Coronary artery (tissue), 2 donors: Measurements from ENCODE around the gene GASK1A.

Source experiments
- DNase-seq: peaks from one replicate; pipeline ENCODE4 v3.0.0-alpha.2; 2017; ENCODE audit warnings: low spot score
- H3K27ac ChIP-seq, 2 donors: fragments of 200-600 bp; sonication (generic); one replicate each; pipeline ENCODE4 v1.5.1; 2016 to 2019
- H3K4me3 ChIP-seq: fragments of 200-600 bp; sonication (generic); 2 replicates; pipeline ENCODE4 v1.5.1; 2016; ENCODE audit warnings: mild to moderate bottlenecking, moderate library complexity
- TF ChIP-seq, protein P1 (sequence below): fragments of 200-600 bp; sonication (generic); IDR thresholded peaks from one replicate; pipeline ENCODE4 v1.5.1; 2019; ENCODE audit warnings: antibody characterized with exemption

The GASK1A gene

GRCh38 chr3:42980909-42981308 is 1.8 kb downstream of the GASK1A start:
- Histone ChIP-seq H3K4me3 (peak overlapping the region; percentile 89), H3K27ac (peak overlapping the region in 1 of 2 donors; percentile 25)
- DNase-seq: no peak
- TF ChIP-seq, protein P1, sequence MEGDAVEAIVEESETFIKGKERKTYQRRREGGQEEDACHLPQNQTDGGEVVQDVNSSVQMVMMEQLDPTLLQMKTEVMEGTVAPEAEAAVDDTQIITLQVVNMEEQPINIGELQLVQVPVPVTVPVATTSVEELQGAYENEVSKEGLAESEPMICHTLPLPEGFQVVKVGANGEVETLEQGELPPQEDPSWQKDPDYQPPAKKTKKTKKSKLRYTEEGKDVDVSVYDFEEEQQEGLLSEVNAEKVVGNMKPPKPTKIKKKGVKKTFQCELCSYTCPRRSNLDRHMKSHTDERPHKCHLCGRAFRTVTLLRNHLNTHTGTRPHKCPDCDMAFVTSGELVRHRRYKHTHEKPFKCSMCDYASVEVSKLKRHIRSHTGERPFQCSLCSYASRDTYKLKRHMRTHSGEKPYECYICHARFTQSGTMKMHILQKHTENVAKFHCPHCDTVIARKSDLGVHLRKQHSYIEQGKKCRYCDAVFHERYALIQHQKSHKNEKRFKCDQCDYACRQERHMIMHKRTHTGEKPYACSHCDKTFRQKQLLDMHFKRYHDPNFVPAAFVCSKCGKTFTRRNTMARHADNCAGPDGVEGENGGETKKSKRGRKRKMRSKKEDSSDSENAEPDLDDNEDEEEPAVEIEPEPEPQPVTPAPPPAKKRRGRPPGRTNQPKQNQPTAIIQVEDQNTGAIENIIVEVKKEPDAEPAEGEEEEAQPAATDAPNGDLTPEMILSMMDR: no peak

DNA sequence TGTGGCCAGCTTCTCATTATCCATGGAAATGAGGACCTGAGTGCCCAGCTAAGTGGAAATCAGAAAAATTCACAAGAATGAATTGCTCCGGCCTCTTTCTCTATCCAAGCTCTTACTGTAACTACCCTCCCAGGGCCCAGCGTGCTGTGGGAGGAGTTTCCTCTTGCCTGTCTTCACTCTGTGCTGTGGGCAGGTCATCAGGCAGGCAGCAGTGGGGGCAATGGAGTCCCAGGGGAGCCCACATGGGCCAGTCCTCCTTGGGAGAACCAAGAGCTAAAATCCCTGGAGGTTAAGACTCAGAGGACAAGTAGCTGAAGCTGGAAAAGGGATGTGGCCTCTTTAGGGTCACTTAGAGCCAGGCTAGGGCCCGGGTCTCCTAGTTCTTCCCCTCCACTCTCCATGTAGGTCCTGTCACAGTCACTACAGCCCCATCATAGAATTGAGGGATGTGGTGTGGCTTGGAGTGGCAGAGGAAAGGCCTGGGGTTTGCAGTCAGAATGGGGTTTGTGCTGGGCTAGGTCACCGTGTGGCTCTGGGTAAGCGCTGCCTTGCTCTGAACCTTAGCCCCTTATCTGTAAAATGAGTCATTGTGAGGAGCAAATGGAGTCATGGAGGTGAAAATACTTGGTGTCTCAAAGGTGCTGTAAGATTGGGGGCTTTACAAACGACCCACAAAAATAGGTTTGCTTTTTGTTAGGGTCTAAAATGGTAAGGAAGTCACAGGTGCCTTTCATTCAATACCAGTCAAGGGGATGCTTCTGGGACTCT is 3.7 kb downstream of the GASK1A start:
- TF ChIP-seq, protein P1: no peak
- no peak for DNase-seq
- peak overlapping the region in 1 of 2 donors; percentile 33 for H3K27ac ChIP-seq
- no peak overlapping the region for H3K4me3 ChIP-seq

- H3K4me3 ChIP-seq: no peak overlapping the region
- no peak overlapping the region for H3K27ac ChIP-seq
- TF ChIP-seq, protein P1: no peak
- no peak for DNase-seq
Observed at GRCh38 chr3:42983927-42984326, 4.8 kb downstream of the GASK1A start.

GRCh38 chr3:42984701-42985100 is 5.6 kb downstream of the GASK1A start:
- TF ChIP-seq, protein P1: no peak
- H3K27ac ChIP-seq: no peak overlapping the region
- H3K4me3 ChIP-seq: no peak overlapping the region
- DNase-seq: no peak

DNA sequence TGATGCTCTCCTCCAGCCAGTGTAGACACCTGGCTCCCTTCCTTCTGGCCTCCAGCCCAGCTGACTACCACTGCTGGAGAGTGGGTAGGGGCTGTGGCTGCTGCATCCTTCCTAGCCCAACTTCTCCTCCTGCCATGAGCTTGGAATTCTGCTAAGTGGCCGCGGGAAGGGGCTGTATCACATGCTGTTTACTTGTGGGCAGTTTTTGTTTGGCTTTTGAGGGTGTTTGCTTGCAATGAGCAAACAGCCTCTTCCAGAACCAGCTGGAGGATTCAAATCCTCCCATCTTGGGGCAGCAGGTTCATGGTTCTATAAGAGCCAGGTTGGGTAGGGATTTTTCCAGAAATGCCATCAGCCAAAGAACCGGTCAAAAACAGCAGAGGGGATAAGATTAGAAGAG is 9.0 kb downstream of the GASK1A start:
- no peak for DNase-seq
- Histone ChIP-seq H3K27ac (no peak overlapping the region), H3K4me3 (no peak overlapping the region)
- TF ChIP-seq, protein P1: no peak

- Histone ChIP-seq H3K27ac (no peak overlapping the region), H3K4me3 (no peak overlapping the region)
- TF ChIP-seq, protein P1: no peak
- DNase-seq: no peak
Observed at GRCh38 chr3:42988566-42988965, 9.5 kb downstream of the GASK1A start.
